ENCODE results near the gene SNAP25. TPM values are rescaled to one million over a fixed set of nuclear protein-coding genes. Genes with fewer than 3 reads are reported as not detected.

The SNAP25 gene
- total RNA-seq, 1 donor from 2014 or later: 1.9 TPM

- DNase-seq: no peak
These were observed 78.6 kb downstream of the SNAP25 start for GRCh38 chr20:10297223-10297622.

GRCh38 chr20:10297684-10298240 lies 79.1 kb downstream of the SNAP25 start:
- DNase-seq: no peak
- Histone ChIP-seq H3K4me1 (no peaks in the 10 kb centered on the region), H3K27me3 (no peaks in the 10 kb centered on the region), H3K36me3 (no peaks in the 10 kb centered on the region), H3K27ac (no peak overlapping the region), H3K9me3 (no peaks in the 10 kb centered on the region), H3K4me3 (no peak overlapping the region)
- TF ChIP-seq CTCF (IDR thresholded peaks at IDR 0.05): no peak
- ATAC-seq: no peak
- intact Hi-C loops (cut with DNase I): no loop called here

More at GRCh38 chr20:10297223-10297622, 78.6 kb downstream of the SNAP25 start:
- H3K4me3 ChIP-seq: no peak overlapping the region
- intact Hi-C loops (cut with DNase I): no loop called here
- H3K27ac ChIP-seq: no peak overlapping the region
- no peak for ATAC-seq
- H3K36me3 ChIP-seq: no peaks in the 10 kb centered on the region
- TF ChIP-seq CTCF (IDR thresholded peaks at IDR 0.05): no peak
- no peaks in the 10 kb centered on the region for H3K27me3 ChIP-seq
- H3K4me1 ChIP-seq: no peaks in the 10 kb centered on the region
- H3K9me3 ChIP-seq: no peaks in the 10 kb centered on the region

GRCh38 chr20:10300582-10301446 lies 82.2 kb downstream of the SNAP25 start:
- no peaks in the 10 kb centered on the region for H3K9me3 ChIP-seq
- H3K4me1 ChIP-seq: no peaks in the 10 kb centered on the region
- no peak for TF ChIP-seq CTCF (IDR thresholded peaks at IDR 0.05)
- no peaks in the 10 kb centered on the region for H3K27me3 ChIP-seq
- DNase-seq (no peak), ATAC-seq (no peak)
- no peak overlapping the region for H3K27ac ChIP-seq
- H3K4me3 ChIP-seq: no peak overlapping the region
- intact Hi-C loops (cut with DNase I): no loop called here
- no peaks in the 10 kb centered on the region for H3K36me3 ChIP-seq

- ATAC-seq: no peak
- no peaks in the 10 kb centered on the region for H3K36me3 ChIP-seq
- no peak for TF ChIP-seq CTCF (IDR thresholded peaks at IDR 0.05)
- intact Hi-C loops (cut with DNase I): no loop called here
- no peaks in the 10 kb centered on the region for H3K27me3 ChIP-seq
- no peak for DNase-seq
- H3K4me1 ChIP-seq: no peaks in the 10 kb centered on the region
- no peak overlapping the region for H3K4me3 ChIP-seq
- no peaks in the 10 kb centered on the region for H3K9me3 ChIP-seq
- no peak overlapping the region for H3K27ac ChIP-seq
These were observed 85.2 kb downstream of the SNAP25 start for GRCh38 chr20:10303852-10304251.

- intact Hi-C loops (cut with DNase I): no loop called here
- Histone ChIP-seq H3K9me3 (no peaks in the 10 kb centered on the region), H3K4me1 (no peaks in the 10 kb centered on the region), H3K4me3 (no peak overlapping the region), H3K27ac (no peak overlapping the region), H3K27me3 (no peaks in the 10 kb centered on the region), H3K36me3 (no peaks in the 10 kb centered on the region)
- DNase-seq: no peak
- ATAC-seq: no peak
- no peak for TF ChIP-seq CTCF (IDR thresholded peaks at IDR 0.05)
These were observed 85.9 kb downstream of the SNAP25 start for GRCh38 chr20:10304471-10305046.
